ENCODE results near the gene ECHDC3. TPM values are rescaled to one million over a fixed set of nuclear protein-coding genes. Genes with fewer than 3 reads are reported as not detected.

ECHDC3 gene
- total and polyA plus RNA-seq, 10 of the 15 experiments (the other 5 are each of a cell fraction or from before 2014, with no cell fraction given), result 0.16 to 10.0 (median 6.0) TPM

DNA sequence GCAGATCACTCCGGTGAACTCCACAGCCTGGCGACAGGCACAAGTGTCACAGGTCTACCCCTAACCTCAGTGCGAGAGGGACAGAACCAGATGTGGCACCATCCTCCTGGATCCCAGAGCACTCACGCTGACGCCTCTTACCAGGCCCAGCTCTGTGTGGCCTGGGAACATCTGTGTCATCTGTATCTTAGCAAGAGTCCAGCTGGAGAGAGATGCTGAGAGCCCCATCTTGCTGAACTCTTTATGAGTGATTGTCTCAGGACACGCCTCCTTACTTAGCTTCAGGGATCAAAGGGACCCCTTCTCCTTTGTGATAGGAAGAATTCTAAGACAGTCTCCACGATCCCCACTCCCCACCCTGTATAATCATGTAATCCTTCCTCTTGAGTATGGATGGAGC lies 71.0 kb downstream of the ECHDC3 start:
- in situ Hi-C loops (cut with MboI), result no loop called here
- ATAC-seq, result no peak

More for the DNA sequence above, 71.0 kb downstream of the ECHDC3 start:
- FAIRE-seq, result no peak
- no peaks in the 10 kb centered on the region for H3K79me2 ChIP-seq (ENCODE audit: control insufficient read depth, insufficient read depth, low read length)
- no peak overlapping the region for H3K4me3 ChIP-seq
- no peak overlapping the region for H3K27ac ChIP-seq (ENCODE audit: control insufficient read depth, insufficient read depth)
- ChIA-PET RAD21 (ENCODE audit: unreplicated experiment) (interaction anchor here (1.1 to 1.3 kb wide), 2 partner anchors 20 to 298 kb away, joined by 3 read pairs; no protein-coding TSS in a partner anchor), SMC1A (ENCODE audit: uncharacterized antibody, unreplicated experiment) (interaction anchor here (0.9 to 2.0 kb wide), 3 partner anchors 9 to 30 kb away, joined by 3 to 6 read pairs (median 4); no protein-coding TSS in a partner anchor), POLR2A (no interaction called here), CTCF (interaction anchor here (0.6 to 1.1 kb wide), 3 partner anchors 11 to 165 kb away, joined by 3 to 4 read pairs (median 4); no protein-coding TSS in a partner anchor)
- H2AFZ ChIP-seq (ENCODE audit: control insufficient read depth, low read depth, low read length), result no peak overlapping the region
- no peaks in the 10 kb centered on the region for H3K36me3 ChIP-seq (ENCODE audit: control insufficient read depth in 2 of 2, insufficient read depth in 2 of 2, low read length in 1 of 2)
- no peaks in the 10 kb centered on the region for H3K9me3 ChIP-seq (replicated peaks; ENCODE audit: control insufficient read depth, insufficient read depth, low read length)
- BruUV-seq (replicated peaks), result no TSS peak
- TF ChIP-seq MLLT1 (IDR thresholded peaks at IDR 0.05) (no peak), SIX5 (IDR thresholded peaks at IDR 0.05; ENCODE audit: low read depth, low read length, severe bottlenecking) (no peak), FOXK2 (IDR thresholded peaks at IDR 0.05) (no peak), MEF2A (IDR thresholded peaks at IDR 0.05; ENCODE audit: insufficient read depth, low read depth, low read length) (no peak), POLR2AphosphoS2 (IDR thresholded peaks at IDR 0.05; ENCODE audit: low read depth, low read length) (no peak), POLR2AphosphoS5 (IDR thresholded peaks at IDR 0.05; ENCODE audit: low read length) (no peak), GATAD2B (conservative IDR thresholded peaks at IDR 0.05; ENCODE audit: low read depth) (no peak), BRCA1 (IDR thresholded peaks at IDR 0.05; ENCODE audit: low read depth, low read length) (no peak), NBN (IDR thresholded peaks at IDR 0.05) (no peak), NFIC (IDR thresholded peaks at IDR 0.05; ENCODE audit: low read depth, low read length) (no peak), HDAC6 (IDR thresholded peaks at IDR 0.05; ENCODE audit: unreplicated experiment) (no peak), ASH2L (IDR thresholded peaks at IDR 0.05; ENCODE audit: borderline replicate concordance, low read depth) (no peak), PAX5 (IDR thresholded peaks at IDR 0.05; ENCODE audit: borderline replicate concordance, low read depth, low read length) (no peak), ATF7 (IDR thresholded peaks at IDR 0.05; ENCODE audit: low read depth) (no peak), NR2C2 (IDR thresholded peaks at IDR 0.05; ENCODE audit: borderline replicate concordance, control insufficient read depth, insufficient read length, low read depth) (no peak)
- TF ChIP-seq, protein P1, sequence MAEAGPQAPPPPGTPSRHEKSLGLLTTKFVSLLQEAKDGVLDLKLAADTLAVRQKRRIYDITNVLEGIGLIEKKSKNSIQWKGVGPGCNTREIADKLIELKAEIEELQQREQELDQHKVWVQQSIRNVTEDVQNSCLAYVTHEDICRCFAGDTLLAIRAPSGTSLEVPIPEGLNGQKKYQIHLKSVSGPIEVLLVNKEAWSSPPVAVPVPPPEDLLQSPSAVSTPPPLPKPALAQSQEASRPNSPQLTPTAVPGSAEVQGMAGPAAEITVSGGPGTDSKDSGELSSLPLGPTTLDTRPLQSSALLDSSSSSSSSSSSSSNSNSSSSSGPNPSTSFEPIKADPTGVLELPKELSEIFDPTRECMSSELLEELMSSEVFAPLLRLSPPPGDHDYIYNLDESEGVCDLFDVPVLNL (IDR thresholded peaks at IDR 0.05; ENCODE audit: low read depth, low read length), result no peak
- TF ChIP-seq, protein P2, sequence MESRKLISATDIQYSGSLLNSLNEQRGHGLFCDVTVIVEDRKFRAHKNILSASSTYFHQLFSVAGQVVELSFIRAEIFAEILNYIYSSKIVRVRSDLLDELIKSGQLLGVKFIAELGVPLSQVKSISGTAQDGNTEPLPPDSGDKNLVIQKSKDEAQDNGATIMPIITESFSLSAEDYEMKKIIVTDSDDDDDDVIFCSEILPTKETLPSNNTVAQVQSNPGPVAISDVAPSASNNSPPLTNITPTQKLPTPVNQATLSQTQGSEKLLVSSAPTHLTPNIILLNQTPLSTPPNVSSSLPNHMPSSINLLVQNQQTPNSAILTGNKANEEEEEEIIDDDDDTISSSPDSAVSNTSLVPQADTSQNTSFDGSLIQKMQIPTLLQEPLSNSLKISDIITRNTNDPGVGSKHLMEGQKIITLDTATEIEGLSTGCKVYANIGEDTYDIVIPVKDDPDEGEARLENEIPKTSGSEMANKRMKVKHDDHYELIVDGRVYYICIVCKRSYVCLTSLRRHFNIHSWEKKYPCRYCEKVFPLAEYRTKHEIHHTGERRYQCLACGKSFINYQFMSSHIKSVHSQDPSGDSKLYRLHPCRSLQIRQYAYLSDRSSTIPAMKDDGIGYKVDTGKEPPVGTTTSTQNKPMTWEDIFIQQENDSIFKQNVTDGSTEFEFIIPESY (IDR thresholded peaks at IDR 0.05), result no peak
- no peak overlapping the region for H3K9ac ChIP-seq (ENCODE audit: control insufficient read depth, insufficient read depth, low read length)
- no peaks in the 10 kb centered on the region for H4K20me1 ChIP-seq (ENCODE audit: control insufficient read depth, insufficient read depth)
- DNase-seq (ENCODE audit: low read depth, low spot score), result no peak
- no peaks in the 10 kb centered on the region for H3K4me1 ChIP-seq (ENCODE audit: control insufficient read depth, insufficient read depth, low read length)
- no peaks in the 10 kb centered on the region; a peak in 2 of 4 replicates for H3K27me3 ChIP-seq (replicated peaks in 1 of 2; ENCODE audit: control insufficient read depth in 2 of 2, insufficient read depth in 2 of 2, low read length in 1 of 2)
- WGBS (ENCODE audit: insufficient coverage, insufficient replicate concordance, low lambda C conversion rate, missing lambda C conversion rate), result 32% methylated on average over 7 of the region's 7 CpGs
- H3K4me2 ChIP-seq (ENCODE audit: control insufficient read depth, insufficient read depth), result no peak overlapping the region
- intact Hi-C loops (cut with micrococcal nuclease; ENCODE audit: unreplicated experiment), result no loop called here
